Measurements from ENCODE around the gene PEAK3.

The PEAK3 gene

DNA sequence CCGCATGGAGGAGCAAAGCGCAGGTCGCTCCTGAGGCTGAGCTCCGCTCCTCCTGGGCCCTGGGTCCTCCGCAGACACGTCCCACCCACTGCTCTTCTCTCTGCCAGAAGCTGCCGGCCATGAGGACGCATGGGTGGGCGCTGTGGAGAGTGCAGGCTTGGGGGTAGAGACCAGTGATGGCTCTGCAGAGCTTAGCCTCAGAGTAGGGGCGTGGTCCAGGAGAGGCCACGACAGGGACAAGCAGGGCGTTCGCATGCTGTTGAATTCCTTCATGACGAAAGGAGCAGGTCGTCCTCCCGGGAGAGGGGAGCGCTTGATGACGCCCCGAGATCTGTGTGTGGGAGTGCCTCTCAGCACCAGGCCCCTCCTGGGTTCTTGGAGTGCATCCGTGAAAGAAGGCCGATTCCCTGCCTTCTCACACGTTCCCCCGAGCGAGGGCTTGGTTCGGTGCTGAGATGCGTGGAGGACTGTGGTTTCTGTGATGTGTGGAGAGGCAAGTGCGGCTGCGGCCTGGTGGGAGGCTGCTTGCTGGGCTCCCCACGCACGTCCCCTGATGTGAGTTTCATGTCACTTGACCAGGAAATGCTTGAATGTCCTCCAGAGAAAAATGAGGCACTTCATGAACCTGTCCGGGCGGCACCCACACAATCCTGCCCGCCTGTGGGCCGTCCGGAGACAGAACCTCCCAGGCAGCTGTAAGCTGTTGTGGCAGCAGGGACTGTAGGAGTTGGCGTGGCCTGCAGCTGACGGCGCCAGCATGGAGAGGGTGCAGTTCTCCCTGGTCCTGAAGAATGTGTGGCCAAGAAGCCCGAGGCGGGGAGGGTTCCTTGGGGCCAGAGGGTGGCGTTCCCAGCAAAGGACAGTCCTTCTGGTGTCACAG lies 40.9 kb downstream of the PEAK3 start:
- no peak for DNase-seq (ENCODE audit: insufficient read length, low spot score)
- TF ChIP-seq POLR2A (IDR thresholded peaks at IDR 0.05; ENCODE audit: low read depth, low read length): no peak
- FAIRE-seq: no peak

DNA sequence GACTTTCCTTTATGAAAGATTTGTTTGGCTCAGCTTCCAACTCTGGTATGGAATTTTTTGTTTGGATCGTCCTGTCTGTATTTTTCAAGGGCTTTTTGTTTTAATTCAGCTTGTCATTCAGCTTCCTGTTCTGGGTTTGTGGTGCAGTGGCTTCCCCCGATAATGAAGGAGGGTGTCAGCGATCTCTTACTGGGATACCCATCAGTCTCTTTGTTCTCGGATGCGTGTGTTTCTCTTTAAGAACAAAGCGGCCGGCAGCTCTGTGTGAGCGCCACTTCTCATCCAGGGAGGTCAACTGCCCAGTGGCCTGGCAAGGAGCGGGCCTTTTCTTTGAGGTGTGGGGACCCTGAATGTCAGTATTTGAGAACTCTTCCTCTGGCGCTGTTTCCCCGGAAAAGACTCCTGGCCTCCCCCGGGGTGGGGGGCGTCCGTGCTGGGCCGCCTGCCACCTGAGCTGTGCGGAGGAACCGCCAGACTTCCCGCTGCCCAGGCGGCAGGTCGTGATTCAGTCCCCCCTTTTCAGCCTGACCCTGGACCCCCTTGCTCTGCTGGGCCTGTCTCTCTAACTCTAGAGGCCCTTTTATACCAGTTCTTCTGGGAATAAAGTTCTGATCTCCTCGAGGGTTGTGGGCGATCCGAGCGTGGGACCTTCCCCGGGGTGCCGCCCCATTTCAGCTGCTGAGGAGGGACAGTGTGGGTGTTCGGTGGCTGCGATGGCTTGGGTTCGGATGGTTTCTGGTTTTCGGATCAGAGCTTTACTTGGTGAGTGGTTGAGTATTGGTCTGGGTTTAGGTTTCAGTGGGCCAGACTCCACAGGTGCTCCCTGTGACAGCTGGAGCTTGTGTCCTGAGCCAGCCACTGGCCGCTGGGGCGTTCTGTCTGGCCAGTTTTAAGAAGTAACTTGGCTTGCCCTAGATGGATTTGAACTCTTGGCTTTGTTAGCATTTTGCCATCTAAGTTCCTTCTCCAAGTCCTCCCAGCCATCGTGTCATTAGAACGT lies 41.9 kb downstream of the PEAK3 start:
- no peak for TF ChIP-seq POLR2A (IDR thresholded peaks at IDR 0.05; ENCODE audit: low read depth, low read length)
- DNase-seq (ENCODE audit: insufficient read length, low spot score) (no peak), FAIRE-seq (no peak)

DNA sequence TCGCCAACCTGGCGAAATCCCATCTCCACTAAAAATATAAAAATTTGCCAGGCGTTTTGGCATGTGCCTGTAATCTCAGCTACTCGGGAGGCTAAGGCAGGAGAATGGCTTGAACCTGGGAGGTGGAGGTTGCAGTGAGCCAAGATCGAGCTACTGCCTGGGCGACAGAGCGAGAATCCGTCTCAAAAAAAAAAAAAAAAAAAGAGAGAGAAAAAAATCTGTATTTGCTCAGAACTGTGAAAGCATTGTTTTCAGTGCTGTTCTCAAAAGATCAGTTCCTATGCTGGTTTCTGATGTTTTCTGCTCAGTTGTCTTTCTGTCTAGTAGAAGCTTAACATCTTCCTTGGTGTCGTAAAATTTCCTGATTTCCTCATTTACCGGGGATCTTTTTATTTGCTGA lies 42.8 kb downstream of the PEAK3 start:
- DNase-seq (ENCODE audit: insufficient read length, low spot score): no peak
- FAIRE-seq: no peak
- no peak for TF ChIP-seq POLR2A (IDR thresholded peaks at IDR 0.05; ENCODE audit: low read depth, low read length)

DNA sequence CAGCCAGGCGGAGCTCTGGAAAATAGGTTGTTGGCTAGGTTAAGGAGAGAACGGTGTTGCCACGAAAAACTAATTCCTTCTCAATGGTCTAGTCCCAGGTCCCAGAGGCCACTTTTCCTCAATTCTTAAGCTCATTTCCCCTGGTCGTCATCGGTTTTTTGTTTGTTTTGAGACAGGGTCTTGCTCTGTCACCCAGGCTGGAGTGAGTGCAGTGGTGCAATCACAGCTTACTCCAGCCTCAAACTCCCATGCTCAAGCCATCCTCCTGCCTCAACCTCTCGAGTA lies 44.2 kb downstream of the PEAK3 start:
- DNase-seq (ENCODE audit: insufficient read length, low spot score): no peak
- TF ChIP-seq POLR2A (IDR thresholded peaks at IDR 0.05; ENCODE audit: low read depth, low read length): no peak
- FAIRE-seq: no peak

DNA sequence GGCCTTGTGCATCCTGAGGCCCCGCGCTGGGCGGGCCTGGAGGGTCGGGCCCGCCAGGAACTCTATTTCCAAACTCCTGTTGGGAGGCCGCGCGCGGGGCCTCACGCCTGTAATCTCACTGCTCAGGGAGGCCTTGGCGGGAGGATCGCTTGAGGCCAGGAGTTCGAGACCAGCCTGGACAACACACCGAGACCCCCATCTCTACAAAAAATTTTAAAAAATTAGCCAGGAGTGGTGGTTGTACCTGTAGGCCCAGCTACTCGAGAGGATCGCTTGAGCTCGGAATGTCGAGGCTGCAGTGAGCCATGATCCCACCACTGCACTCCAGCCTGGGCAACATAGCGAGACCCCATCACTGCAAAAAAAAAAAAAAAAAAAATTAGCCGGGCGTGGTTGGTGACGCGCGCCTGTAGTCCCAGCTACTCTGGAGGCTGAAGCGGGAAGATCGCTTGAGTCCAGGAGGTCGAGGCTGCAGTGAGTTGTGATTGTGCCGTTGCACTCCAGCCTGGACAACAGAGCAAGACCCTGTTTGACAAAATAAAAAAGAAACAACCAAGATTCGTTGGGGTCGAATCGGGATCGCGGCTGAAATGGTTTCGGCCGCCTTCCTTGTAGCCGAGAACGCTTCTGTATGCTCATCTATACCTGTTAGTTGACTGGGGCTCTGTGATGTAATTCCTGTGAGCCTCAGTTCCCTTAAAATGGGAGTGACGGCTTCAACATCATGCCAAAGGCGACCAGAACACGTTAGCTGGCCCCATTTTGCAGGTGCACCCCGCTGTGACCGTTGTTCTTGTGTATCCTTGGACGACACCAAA lies 44.7 kb downstream of the PEAK3 start:
- FAIRE-seq (no peak), DNase-seq (ENCODE audit: insufficient read length, low spot score) (no peak)
- TF ChIP-seq POLR2A (IDR thresholded peaks at IDR 0.05; ENCODE audit: low read depth, low read length): no peak

DNA sequence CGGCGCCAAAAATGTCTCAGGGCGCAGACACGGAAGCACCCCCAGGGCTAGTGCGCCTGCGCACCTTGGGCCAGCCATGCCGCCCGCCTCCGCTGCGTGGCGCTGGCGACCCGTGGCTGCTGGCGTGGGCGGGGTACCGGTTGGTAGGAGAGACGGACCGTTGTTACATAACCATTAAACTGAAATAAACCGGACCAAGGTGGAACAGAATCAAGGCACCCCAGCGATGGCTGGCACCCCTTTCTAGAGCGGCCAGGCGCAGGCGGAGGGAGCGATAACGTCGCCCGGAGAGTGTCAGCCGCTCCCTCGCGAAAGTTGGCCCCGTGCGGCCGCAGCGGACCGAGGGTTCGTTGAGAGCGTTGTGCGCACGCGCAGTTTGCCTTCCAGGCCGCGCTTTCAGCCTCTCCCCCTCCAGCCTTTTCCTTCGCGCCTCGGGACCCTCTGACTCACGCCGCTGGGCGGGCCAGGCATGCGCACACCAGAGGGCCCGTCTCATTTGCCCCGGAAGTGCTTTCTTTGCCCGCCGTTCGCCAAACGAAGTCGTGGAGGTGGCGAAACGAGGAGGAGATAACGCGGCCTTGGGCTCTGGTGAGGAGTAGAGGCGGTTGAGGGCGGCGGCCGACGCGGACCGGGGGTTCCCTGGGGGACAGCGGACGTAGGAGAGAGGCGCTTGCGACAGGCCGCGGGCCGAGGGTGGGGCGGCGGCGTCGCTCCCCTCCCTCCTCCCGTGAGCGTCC lies 45.5 kb downstream of the PEAK3 start, which contains the start of the genes PLEKHJ1 and SF3A2:
TSS of gene PLEKHJ1 (minus strand) at position 16 of the 737 bp plus-strand sequence. CDS start 81 bp downstream, outside the sequence.
TSS of gene SF3A2 (plus strand) at position 511 of the 737 bp plus-strand sequence. CDS start 6,595 bp downstream, outside the sequence.
- peak; percentile 76 for TF ChIP-seq POLR2A (IDR thresholded peaks at IDR 0.05; ENCODE audit: low read depth, low read length)
- FAIRE-seq (no peak), DNase-seq (ENCODE audit: insufficient read length, low spot score) (peak; percentile 99)

DNA sequence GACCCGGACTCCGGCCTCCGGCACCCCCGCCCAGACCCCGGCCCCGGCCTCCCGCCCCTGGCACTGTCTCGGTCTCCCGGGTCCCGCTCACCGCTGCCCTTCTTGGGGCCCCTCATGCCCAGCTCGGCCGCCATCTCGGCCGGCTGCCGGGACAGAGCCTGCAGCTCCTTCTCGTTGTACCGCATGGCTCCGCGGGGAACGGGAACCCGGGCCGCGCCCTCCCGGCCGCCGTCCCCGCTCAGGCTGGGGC lies 46.0 kb downstream of the PEAK3 start:
- FAIRE-seq (no peak), DNase-seq (ENCODE audit: insufficient read length, low spot score) (no peak)
- peak; percentile 64 for TF ChIP-seq POLR2A (IDR thresholded peaks at IDR 0.05; ENCODE audit: low read depth, low read length)

DNA sequence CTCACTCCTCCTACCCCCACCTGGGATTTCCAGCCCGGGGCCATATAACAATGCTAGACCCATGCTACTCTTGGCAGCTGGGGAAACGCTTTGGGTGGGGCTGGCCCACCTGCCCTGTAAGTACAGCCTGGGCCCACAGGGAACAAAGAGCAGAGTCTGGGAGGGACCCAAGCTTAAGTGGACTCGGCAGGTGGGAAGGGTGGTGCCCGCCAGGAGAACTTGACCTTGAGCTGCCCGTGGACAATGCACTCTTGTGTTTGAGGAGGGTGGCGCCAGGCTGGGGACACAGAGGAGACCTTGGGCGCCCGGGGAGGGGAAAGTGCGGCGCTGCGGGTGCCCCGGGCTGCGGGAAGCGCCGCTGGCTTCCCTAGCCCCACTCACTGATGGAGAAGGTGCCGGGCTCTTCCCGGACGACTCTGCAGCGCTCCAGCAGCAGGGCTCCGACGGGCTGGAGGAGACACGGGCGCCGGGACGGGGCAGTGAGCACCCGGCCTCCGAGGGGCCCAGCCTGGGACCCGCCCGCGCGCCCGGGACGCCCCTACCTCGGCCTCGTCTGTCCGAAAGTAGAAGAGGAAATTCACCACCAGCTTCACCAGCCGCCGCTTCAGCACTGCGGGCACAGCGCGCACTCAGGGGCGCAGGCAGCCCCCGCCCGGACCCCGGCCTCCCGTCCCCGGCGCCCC lies 46.5 kb downstream of the PEAK3 start:
- no peak for TF ChIP-seq POLR2A (IDR thresholded peaks at IDR 0.05; ENCODE audit: low read depth, low read length)
- no peak for FAIRE-seq
- no peak for DNase-seq (ENCODE audit: insufficient read length, low spot score)

DNA sequence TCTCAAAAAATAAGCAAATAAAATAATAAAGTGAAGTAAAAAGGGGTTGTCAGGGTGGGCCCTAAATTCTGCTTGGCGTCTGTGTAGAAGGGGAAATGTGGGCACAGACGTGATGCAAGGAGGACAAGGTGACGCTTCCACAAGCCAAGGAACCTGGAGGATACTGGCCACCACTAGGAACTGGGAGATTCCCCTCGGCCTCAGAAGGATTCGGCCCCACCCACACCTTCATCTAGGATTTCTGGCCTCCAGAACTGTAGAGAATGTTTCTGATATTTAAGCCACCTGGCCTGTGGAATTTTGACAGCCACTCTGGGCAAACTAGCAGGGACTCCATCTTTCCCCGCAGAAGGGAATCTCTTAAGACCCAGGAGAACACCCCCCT lies 47.0 kb downstream of the PEAK3 start:
- no peak for FAIRE-seq
- TF ChIP-seq POLR2A (IDR thresholded peaks at IDR 0.05; ENCODE audit: low read depth, low read length): no peak
- no peak for DNase-seq (ENCODE audit: insufficient read length, low spot score)

DNA sequence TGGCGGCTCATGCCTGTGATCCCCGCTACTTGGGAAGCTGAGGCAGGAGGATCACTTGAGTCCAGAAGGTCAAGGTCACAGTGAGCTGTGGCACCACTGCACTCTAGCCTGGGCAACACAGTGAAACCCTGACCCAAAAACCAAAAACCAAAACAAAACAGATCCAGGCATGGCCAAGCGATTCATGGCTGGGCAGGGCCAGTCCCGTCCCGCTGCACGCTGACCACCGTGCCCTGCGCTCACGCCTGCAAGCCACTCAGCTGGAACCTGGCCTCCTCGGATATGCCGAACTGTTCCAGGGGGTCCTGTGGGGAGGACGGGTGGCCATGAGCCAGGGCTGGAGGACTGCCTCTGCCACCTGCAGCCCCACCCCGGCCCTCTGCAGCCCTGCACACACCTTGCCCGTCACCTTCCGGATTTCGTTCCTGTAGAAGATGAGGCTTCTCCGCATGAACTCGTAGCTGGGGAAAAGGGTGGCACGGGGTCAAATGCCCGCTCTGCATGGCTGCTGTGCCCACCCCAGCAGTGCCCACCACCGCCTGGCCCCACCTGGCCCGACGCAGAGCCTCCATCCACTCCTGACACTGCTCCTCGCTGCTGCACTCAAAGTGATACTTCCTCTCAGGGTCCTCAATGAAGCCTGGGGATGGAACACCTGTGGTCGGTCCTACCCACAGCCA lies 48.2 kb downstream of the PEAK3 start:
- no peak for TF ChIP-seq POLR2A (IDR thresholded peaks at IDR 0.05; ENCODE audit: low read depth, low read length)
- DNase-seq (ENCODE audit: insufficient read length, low spot score): no peak
- FAIRE-seq: no peak

DNA sequence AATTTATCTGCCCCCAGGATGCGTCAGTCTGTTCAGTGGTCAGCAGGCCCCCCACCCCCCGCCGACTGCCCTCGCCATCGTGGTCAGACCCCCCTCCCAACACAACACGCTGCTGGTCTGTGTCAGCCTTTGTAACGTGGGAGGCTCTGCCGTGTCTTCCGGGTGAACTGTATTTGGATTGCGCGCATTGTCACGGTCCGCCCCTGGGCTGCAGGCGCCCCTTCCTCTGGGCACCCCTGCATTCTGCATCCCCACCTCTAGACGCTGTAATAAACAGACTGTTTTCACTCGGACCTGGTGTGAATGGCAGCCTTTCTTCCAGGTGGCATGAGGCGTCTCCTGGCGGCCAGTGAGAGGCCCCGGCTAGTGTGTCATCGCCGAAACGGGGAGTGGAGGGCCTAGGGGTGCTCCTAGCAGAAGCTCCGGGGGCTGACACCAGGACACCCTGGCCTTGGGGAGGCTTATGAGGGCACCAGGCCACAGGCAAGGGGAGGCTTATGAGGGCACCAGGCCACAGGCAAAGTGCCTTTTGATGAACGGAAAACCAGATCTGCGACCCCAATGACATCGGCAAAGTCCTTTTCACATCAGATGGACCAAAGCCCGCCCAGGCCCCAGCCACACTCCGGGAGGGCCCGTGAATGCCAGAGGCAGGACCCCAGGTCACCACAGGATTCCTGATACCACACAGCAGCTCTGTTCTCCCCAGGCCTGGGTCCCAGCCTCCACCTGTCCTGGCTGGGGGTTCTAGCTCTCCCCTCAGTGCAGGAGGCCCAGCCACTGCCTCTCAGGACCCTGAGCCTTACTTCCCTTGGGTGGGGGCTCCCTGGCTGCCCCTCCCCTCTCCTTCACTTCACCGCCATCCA lies 49.5 kb downstream of the PEAK3 start:
- FAIRE-seq: no peak
- DNase-seq (ENCODE audit: insufficient read length, low spot score): no peak
- no peak for TF ChIP-seq POLR2A (IDR thresholded peaks at IDR 0.05; ENCODE audit: low read depth, low read length)

Data from H54 (cell line).